Kidney (tissue), 14 donors: ENCODE measurements around the gene TMEM170A. TPM values are rescaled to one million over a fixed set of nuclear protein-coding genes. Genes with fewer than 3 reads are reported as not detected.
"Not testable (repeated sequence)": the region's sequence is repeated elsewhere in the genome, so short reads cannot be mapped to it uniquely, and the experiment has no call there.

Source experiments
- DNase-seq, 5 donors: peaks; one replicate each; pipeline ENCODE4 v3.0.0-alpha.2; 2013 to 2020
- FAIRE-seq: peaks from 2 replicates; lab custom pipeline; 2012; peaks lifted over from hg19 to GRCh38; lab: Jason Lieb, UNC
- H3K27ac ChIP-seq, 2 donors: one replicate each; pipeline ENCODE4 v1.7.0; 2013; ENCODE audit warnings: low read depth in 2 of 2, low read length in 2 of 2, inconsistent platforms in 1 of 2
- H3K27me3 ChIP-seq: one replicate; pipeline ENCODE4 v1.7.1; 2013; ENCODE audit warnings: low read length, inconsistent platforms; ENCODE audit not compliant: control insufficient read depth, insufficient read depth
- H3K36me3 ChIP-seq, 3 donors: one replicate each; pipeline versions ENCODE4 v1.7.0 to v1.7.1; 2013; ENCODE audit warnings: low read length in 3 of 3, control low read depth in 1 of 3, inconsistent platforms in 1 of 3; ENCODE audit not compliant: insufficient read depth in 3 of 3, control insufficient read depth in 2 of 3
- H3K4me1 ChIP-seq, 3 donors: one replicate each; pipeline versions ENCODE4 v1.7.0 to v1.7.1; 2013; ENCODE audit warnings: low read length in 3 of 3, inconsistent platforms in 1 of 3, low read depth in 1 of 3; ENCODE audit not compliant: control insufficient read depth in 2 of 3, insufficient read depth in 2 of 3
- H3K4me3 ChIP-seq, 3 donors: one replicate each; pipeline versions ENCODE4 v1.7.0 to v1.8.1; 2013; ENCODE audit warnings: low read length in 3 of 3, control low read depth in 1 of 3, inconsistent platforms in 1 of 3
- H3K9ac ChIP-seq, 3 donors: one replicate each; pipeline versions ENCODE4 v1.7.0 to v1.7.1; 2013; ENCODE audit warnings: low read length in 3 of 3, control low read depth in 1 of 3, inconsistent platforms in 1 of 3
- H3K9me3 ChIP-seq, 3 donors: one replicate each; pipeline versions ENCODE4 v1.7.0 to v1.7.1; 2013; ENCODE audit warnings: low read length in 3 of 3, control low read depth in 1 of 3, inconsistent platforms in 1 of 3; ENCODE audit not compliant: control insufficient read depth in 2 of 3, insufficient read depth in 1 of 3
- CTCF ChIP-seq: IDR thresholded peaks from 3 replicates; pipeline ENCODE4 v1.5.1; 2012; ENCODE audit warnings: mild to moderate bottlenecking, moderate library complexity, borderline replicate concordance; ENCODE audit not compliant: insufficient read depth; ENCODE audit errors: extremely low read depth
- intact Hi-C: fragments of 100-400 bp; cut with DNase I; formaldehyde crosslinking; loops from one replicate; pipeline ENCODE4 v1.11.1; 2022
- polyA plus RNA-seq: library from polyadenylated mRNA; stranded (reverse); fragments of 350-450 nt; fragmentation: Illumina TruSeq; extraction: RNeasy Lipid Tissue Mini Kit (QIAGEN cat#74804); gene quantifications from one replicate; pipeline ENCODE4 v1.2.3, GENCODE V29; 2014; ENCODE audit warnings: low read depth, low replicate concordance; ENCODE audit not compliant: insufficient read depth
- total RNA-seq: library from RNA; stranded (reverse); fragmentation: NEBNext Ultra II Directional; extraction: Animal tissue kit (Norgen Biotek cat#: 25700); gene quantifications from one replicate; pipeline ENCODE4 v1.2.1, GENCODE V29; 2021
- donor health status: control.
- donor health status: control.
- donor health status: control.
- donor health status: control.
- donor health status: control.
- donor health status: DM: yes; HTN: yes; CAD: no.
- donor health status: Normal renal cell carcinoma (clear cell type).

Gene TMEM170A
- total and polyA plus RNA-seq, 2 donors from 2014 or later, result 10.2 to 22.8 TPM

DNA sequence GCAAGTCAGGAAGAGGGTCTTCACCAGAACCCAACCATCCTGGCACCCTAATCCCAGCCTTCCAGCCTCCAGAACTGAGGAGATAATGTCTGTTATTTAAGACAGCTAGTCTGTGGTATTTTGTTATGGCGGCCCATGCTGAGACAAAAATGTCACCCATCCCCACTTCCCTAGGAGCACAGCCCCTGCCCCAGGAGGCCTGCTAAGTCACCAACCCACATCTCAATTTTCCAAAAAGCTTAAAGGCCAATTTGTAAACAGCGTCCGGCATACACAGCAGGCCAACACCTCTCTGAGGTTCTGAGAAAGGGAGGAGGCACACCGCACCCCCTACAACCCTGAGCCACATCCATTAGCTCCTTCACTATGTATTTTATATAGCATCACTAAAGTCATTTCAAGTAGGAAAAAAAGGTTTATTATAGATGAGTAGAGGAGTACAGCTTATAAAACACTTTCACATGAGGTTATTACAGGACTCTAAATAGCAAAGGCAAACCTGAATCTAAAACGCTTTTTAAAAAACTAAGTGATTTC, 6.9 kb downstream of the TMEM170A start:
- intact Hi-C loops, result no loop called here

DNA sequence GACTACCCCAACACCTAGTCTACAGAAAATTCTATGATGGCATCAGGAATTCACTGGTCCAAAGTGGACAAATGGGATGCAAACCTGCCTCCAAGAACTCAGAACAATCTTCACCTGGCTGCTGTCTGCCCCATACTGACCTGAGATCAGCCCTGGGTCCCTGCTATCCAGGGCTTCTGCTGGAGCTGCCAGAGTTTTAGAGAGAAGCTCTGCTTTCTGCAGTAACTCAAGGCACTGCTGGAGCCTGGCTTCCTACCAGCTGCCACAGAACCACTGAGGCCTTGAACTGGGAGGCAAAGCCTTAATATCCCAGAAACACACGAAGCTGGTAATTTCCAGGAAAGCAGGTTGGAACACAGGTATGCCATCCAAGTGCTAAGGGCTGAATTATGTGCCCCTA, 7.5 kb downstream of the TMEM170A start:
- no peak for FAIRE-seq
- Histone ChIP-seq H3K4me1 (peaks cover 0 to 5% (median 0%) of the 10 kb centered on the region in 3 donors), H3K9ac (no peak overlapping the region), H3K27me3 (no peaks in the 10 kb centered on the region), H3K27ac (no peak overlapping the region), H3K36me3 (no peaks in the 10 kb centered on the region), H3K9me3 (no peaks in the 10 kb centered on the region), H3K4me3 (no peak overlapping the region)
- DNase-seq, result peak in 1 of 5 donors; percentile 11
- no peak for TF ChIP-seq CTCF
- intact Hi-C loops, result no loop called here

More for the DNA sequence above, 6.9 kb downstream of the TMEM170A start:
- Histone ChIP-seq H3K9me3 (no peaks in the 10 kb centered on the region), H3K27ac (no peak overlapping the region), H3K36me3 (no peaks in the 10 kb centered on the region), H3K4me1 (peaks cover 0 to 8% (median 0%) of the 10 kb centered on the region in 3 donors), H3K4me3 (no peak overlapping the region), H3K9ac (no peak overlapping the region), H3K27me3 (no peaks in the 10 kb centered on the region)
- FAIRE-seq (no peak), DNase-seq (peak in 1 of 5 donors; percentile 5)
- TF ChIP-seq CTCF, result no peak

GRCh38 chr16:75456486-75456885, 8.0 kb downstream of the TMEM170A start:
- H3K4me3 ChIP-seq, H3K4me1 ChIP-seq, intact Hi-C loops, H3K9me3 ChIP-seq, H3K27me3 ChIP-seq, H3K36me3 ChIP-seq, H3K27ac ChIP-seq, H3K9ac ChIP-seq, FAIRE-seq: not testable (repeated sequence)
- peak in 1 of 5 donors; percentile 15 for DNase-seq

DNA sequence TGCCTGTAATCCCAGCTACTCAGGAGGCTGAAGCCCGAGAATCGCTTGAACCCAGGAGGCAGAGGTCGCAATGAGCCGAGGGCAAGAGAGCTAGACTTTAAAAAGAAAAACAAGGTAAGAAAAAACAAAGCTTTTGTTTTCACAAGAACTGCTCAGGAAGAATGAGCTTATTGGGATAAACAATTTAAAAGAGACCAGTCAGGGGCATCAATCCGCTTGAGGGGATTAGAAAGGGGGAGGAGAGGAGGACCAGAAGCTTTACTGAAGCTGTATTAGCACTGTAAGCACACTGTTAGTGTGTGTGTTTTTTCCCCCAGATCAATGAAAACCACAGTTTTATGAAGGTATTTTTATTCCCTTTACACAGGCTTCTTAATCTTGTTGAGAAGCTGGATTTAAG, 8.8 kb downstream of the TMEM170A start:
- no peak for TF ChIP-seq CTCF
- Histone ChIP-seq H3K4me1 (peaks cover 0 to 3% (median 0%) of the 10 kb centered on the region in 3 donors), H3K36me3 (peaks cover 0 to 4% (median 0%) of the 10 kb centered on the region in 3 donors), H3K27ac (no peak overlapping the region), H3K4me3 (no peak overlapping the region), H3K9me3 (no peaks in the 10 kb centered on the region), H3K9ac (no peak overlapping the region), H3K27me3 (no peaks in the 10 kb centered on the region)
- no peak for FAIRE-seq
- peak in 1 of 5 donors; percentile 25 for DNase-seq
- intact Hi-C loops, result no loop called here
